Sciatic nerve (tissue), 2 donors: ENCODE measurements around the gene NRSN2. TPM values are rescaled to one million over a fixed set of nuclear protein-coding genes. Genes with fewer than 3 reads are reported as not detected.
"Not testable (repeated sequence)": the region's sequence is repeated elsewhere in the genome, so short reads cannot be mapped to it uniquely, and the experiment has no call there.

Experiments used
- ATAC-seq: fragments of 200-7000 bp; cut with Tn5 transposase; one replicate; pipeline ENCODE4 v1.9.1; 2020; ENCODE audit warnings: mild to moderate bottlenecking, moderate library complexity
- DNase-seq: peaks from one replicate; pipeline ENCODE4 v3.0.0-alpha.2; 2020; ENCODE audit warnings: low spot score
- intact Hi-C: fragments of 100-400 bp; cut with DNase I; formaldehyde crosslinking; loops from one replicate; pipeline ENCODE4 v1.14.2; 2022
- total RNA-seq: library from RNA; stranded (reverse); fragmentation: NEBNext Ultra II Directional; extraction: Animal tissue kit (Norgen Biotek cat#: 25700); gene quantifications from one replicate; pipeline ENCODE4 v1.2.1, GENCODE V29; 2021
- donor health status: DM: no; HTN: no; CAD: no.
- donor health status: DM: no; HTN: no; CAD: no.

Gene NRSN2
- total RNA-seq, 1 donor from 2014 or later: 39.6 TPM

DNA sequence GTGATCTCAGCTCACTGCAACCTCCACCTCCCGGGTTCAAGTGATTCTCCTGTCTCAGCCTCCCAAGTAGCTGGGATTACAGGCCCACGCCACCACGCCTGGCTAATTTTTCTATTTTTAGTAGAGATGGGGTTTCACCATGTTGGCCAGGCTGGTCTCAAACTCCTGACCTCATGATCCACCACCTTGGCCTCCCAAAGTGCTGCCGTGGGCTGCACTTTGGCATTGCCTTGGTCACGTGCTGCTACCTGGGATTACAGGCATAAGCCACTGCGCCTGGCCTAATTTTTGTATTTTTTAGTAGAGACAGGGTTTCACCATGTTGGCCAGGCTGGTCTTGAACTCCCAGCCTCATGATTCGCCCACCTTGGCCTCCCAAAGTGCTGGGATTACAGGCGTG lies 39.7 kb downstream of the NRSN2 start:
- intact Hi-C loops, ATAC-seq: not testable (repeated sequence)

DNA sequence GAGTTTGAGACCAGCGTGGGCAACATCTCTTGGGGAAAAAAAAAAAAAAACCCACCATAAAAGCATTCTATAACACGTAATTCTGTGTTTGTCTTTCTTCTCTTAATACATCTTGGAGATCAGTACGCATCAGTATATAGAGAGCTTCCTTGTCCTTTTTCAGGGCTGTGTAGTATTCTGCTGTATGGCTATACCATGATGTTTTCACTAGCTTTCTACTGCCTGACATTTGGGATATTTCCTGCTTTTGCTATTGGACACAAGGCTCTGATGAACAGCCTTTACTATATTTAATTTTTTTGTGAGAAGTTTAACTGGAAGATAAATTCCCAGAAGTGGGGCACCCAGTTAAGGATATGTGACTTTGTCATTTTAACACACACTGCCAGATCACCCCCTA lies 40.6 kb downstream of the NRSN2 start:
- ATAC-seq: no peak
- intact Hi-C loops: no loop called here
- no peak for DNase-seq

More for the DNA sequence above, 39.7 kb downstream of the NRSN2 start:
- DNase-seq: not testable (repeated sequence)

DNA sequence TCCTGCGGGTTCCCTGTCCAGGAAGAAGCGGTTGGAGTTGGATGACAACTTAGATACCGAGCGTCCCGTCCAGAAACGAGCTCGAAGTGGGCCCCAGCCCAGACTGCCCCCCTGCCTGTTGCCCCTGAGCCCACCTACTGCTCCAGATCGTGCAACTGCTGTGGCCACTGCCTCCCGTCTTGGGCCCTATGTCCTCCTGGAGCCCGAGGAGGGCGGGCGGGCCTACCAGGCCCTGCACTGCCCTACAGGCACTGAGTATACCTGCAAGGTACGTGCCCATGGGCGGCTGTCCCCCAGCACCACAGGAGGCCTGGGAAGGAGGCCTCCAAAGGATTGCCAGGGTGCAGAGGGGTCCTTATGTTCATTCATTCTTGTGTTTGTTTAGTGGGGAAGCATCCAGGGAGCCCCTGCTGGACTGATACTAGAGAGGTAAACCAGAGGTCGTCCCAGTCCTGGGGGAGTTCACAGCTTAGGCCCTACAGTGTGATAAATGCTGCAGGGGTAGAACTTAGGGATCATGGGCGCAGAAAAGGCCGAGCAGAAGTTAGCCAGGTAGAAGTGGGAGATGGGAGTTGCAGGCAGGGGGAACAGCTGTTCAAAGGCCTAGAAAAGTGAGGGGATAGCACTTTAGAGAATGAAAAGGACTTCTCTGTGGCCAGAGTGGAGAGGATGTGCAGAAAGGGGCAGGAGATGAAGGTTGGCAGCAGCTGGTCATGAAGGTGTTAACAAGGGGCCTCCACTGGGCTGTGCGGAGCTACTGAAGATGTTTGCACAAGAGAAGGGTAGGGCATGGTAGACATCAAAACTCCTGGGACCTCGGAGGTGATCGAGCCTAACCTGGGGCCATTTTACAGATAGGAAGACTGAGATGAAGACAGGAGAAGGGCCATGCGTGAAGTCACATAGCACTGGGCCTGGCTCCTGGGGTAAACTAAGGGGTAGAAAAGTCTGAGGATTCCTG lies 41.4 kb downstream of the NRSN2 start:
- no peak for DNase-seq
- no peak for ATAC-seq
- intact Hi-C loops: no loop called here

DNA sequence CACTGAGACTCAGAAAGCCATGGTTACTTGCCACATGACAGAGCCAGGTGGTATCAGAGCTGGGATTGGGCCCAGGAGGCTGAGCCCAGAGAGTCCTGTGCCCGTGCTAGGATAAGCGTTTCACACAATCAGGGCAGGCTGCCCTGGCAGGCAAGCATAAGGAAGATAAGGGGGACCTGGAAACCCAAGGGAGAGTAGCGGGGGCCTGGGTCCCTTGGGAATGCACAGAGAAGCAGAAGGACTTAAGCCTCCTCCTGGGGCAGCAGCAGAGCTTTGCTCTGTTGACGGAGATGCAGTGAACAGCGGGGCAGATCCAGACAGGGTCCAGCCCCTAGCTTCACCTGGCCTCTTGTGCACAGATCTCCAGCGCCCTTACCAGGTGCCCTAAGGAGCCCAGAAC lies 42.3 kb downstream of the NRSN2 start:
- ATAC-seq (no peak), DNase-seq (no peak)
- intact Hi-C loops: no loop called here

DNA sequence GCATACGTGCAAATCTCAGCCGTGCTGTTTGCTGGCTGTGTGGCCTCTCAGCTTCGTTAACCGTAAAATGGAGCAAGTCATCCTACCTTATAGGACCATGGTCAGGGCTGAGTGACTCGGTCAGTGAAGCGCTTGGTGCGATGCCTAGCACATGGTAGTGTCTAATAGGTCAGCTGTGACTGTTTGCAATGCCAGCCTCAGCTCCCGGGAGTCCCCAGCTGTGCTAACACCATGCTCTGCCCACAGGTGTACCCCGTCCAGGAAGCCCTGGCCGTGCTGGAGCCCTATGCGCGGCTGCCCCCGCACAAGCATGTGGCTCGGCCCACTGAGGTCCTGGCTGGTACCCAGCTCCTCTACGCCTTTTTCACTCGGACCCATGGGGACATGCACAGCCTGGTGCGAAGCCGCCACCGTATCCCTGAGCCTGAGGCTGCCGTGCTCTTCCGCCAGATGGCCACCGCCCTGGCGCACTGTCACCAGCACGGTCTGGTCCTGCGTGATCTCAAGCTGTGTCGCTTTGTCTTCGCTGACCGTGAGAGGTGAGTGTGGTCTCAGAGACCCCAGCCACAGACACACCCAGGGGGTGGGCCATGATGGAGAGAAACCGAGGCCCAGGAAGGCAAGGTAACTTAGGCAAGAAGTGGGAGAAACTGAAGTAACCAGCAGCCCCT lies 44.3 kb downstream of the NRSN2 start:
- DNase-seq: no peak
- ATAC-seq: no peak
- intact Hi-C loops: no loop called here

DNA sequence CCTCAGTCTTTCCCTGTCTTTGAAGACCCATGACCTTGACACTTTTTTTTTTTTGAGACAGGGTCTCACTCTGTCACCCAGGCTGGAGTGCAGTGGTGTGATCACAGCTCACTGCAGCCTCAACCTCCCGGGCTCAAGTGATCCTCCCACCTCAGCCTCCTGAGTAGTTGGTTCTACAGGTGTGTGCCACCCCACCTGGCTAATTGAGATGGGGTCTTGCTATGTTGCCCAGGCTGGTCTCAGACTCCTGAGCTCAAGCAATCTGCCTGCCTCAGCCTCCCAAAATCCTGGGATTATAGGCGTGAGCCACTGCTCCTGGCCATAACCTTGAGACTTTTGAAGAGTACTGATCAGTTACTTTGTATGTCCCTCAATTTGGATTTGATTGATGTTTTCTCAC lies 46.4 kb downstream of the NRSN2 start:
- DNase-seq, ATAC-seq, intact Hi-C loops: not testable (repeated sequence)

DNA sequence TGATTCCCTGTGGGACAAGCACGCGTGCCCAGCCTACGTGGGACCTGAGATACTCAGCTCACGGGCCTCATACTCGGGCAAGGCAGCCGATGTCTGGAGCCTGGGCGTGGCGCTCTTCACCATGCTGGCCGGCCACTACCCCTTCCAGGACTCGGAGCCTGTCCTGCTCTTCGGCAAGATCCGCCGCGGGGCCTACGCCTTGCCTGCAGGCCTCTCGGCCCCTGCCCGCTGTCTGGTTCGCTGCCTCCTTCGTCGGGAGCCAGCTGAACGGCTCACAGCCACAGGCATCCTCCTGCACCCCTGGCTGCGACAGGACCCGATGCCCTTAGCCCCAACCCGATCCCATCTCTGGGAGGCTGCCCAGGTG lies 49.3 kb downstream of the NRSN2 start:
- no peak for DNase-seq
- intact Hi-C loops: no loop called here
- ATAC-seq: no peak

DNA sequence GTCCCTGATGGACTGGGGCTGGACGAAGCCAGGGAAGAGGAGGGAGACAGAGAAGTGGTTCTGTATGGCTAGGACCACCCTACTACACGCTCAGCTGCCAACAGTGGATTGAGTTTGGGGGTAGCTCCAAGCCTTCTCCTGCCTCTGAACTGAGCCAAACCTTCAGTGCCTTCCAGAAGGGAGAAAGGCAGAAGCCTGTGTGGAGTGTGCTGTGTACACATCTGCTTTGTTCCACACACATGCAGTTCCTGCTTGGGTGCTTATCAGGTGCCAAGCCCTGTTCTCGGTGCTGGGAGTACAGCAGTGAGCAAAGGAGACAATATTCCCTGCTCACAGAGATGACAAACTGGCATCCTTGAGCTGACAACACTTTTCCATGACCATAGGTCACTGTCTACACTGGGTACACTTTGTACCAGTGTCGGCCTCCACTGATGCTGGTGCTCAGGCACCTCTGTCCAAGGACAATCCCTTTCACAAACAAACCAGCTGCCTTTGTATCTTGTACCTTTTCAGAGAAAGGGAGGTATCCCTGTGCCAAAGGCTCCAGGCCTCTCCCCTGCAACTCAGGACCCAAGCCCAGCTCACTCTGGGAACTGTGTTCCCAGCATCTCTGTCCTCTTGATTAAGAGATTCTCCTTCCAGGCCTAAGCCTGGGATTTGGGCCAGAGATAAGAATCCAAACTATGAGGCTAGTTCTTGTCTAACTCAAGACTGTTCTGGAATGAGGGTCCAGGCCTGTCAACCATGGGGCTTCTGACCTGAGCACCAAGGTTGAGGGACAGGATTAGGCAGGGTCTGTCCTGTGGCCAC lies 49.9 kb downstream of the NRSN2 start:
- intact Hi-C loops: no loop called here
- DNase-seq (no peak), ATAC-seq (no peak)

DNA sequence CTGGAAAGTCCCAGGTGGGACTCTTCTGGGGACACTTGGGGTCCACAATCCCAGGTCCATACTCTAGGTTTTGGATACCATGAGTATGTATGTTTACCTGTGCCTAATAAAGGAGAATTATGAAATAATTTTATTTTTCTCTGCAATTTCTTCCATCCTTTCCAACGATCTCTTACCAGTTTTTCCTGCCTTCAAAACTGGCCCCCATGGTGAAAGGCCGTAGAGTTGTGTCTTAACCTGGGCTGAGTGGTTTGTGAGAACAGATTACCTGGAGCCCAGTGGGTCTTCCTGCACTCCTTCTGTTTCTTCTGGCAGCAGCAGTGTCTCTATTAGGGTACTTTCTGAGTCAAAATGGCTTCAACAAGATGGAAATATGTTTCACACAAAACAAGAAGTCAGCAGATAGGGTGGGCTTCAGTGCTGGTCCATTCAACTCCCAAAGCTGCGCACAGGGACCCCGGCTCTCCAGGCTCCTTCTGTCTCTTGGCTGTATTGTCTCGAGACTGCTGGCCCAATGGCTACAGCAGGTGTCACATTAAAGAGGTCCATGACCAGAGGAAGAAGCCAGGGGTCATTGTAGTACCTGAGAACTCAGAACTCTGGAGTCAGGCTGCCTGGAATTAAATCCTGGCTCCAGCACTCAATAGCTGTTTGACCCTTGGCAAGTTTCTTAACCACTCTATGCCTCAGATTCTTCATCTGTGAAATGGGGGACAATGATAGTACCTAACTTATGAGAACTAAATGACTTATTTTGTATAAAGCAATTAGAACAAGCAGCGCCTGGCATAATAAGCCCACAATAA lies 50.7 kb downstream of the NRSN2 start:
- intact Hi-C loops: no loop called here
- ATAC-seq: no peak
- DNase-seq: no peak

DNA sequence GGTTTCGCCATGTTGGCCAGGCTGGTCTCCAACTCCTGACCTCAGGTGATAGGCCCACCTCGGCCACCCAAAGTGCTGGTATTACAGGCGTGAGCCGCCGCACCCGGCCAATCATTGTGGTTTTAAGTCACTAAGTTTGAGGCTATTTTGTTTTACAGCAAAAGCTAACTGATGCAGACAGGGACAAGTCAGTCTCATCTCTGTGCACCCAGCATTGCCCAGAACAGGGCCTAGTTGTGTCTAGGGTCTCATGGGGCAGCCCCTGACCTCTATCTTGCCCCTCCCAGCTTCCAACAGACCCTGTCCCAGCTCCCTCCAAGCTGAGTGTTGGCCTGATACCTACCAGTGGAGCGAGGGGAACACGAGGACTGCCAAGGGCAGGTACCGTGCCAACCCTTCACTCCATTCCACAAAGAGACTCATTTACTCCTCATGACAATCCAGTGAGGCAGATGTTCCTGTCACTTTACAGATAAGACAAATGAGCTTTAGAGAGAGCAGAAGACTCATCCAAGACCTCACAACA lies 52.3 kb downstream of the NRSN2 start:
- DNase-seq: no peak
- intact Hi-C loops: no loop called here
- no peak for ATAC-seq

DNA sequence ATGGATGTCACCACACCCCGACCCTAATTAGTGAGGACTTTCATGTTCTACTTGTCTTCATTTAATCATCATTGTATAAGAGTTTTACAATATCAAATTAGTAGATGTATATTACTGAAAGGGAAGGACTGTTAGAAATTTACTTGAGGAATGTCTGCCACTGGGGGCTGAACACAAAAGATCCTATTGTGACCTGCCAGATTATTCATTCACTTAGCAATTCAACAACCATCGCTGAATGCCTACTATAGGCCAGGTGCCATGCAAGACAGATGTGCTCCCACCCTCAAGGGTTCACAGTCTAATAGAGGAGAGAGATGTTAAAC lies 53.2 kb downstream of the NRSN2 start:
- DNase-seq (no peak), ATAC-seq (no peak)
- intact Hi-C loops: no loop called here

DNA sequence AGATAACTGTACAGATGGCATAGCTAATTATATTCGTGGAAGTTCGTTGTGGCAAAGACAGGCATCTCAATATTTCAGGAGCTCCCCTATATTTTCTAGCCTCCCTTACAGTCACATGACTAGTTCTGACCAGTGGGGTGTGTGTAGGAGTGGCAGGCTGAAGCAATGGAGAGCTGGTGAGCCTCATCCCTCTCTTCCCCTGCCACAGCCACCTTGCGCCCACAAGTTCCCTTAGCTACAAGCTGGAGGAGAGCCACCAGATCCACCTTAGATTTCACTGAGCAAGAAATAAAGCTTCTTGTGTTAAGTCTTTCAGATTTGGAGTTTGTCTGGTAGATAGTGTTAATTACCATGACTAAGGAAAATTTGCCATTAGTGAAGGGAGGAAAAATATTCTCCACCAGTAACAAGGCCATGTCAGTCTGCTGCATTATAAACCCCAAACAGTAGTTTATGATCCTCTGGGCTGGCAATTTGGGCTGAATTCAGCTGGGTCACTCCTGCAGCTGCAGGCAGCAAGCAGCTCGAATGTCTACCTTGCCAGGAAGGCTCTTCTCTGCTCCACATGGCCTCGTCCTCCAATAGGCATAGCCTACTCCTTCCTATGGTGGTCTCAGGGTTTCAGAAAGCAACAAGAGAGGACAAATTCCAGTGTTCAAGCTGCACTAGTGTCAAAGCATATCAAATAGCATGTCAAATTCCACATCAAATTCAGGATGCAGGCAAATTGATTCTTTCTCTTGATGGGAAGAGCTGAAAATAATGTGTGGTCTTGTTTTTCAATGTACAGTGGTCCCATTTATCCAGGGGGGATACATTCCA lies 53.8 kb downstream of the NRSN2 start:
- ATAC-seq: no peak
- intact Hi-C loops: no loop called here

DNA sequence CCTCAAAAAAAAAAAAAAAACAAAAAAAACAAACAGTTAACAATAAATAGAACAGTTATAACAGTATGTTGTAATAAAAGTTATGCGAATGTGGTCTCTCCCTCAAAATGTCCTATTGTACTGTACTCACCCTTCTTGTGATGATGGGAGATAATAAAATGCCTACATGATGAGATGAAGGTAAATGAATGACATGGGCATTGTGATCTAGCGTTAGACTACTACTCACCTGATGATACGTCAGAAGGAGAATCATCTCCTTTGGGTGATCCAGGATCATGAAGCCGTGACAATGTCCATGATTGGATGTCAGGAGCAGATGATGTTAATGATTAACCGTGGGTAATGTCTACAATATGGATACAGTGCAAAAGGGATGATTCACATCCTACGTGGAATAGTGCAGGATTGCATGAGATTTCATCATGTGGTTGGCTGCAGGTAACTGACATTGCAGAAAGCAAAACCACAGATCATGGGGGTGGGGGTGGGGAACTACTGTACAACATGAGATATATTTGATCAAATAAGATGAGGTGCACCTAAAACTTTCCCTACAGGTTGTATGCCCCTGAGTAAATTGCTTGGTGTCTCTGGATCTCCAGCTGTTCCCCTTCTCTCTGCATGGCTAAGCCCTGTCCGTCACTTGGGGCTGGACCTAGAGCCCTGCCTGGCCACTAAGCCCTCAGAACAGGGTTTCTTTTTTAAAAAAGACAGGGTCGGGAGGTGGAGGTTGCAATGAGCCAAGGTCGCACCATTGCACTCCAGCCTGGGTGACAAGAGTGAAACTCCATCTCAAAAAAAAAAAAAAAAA lies 55.0 kb downstream of the NRSN2 start:
- DNase-seq (no peak), ATAC-seq (no peak)
- intact Hi-C loops: no loop called here

More for the DNA sequence above, 53.8 kb downstream of the NRSN2 start:
- no peak for DNase-seq

DNA sequence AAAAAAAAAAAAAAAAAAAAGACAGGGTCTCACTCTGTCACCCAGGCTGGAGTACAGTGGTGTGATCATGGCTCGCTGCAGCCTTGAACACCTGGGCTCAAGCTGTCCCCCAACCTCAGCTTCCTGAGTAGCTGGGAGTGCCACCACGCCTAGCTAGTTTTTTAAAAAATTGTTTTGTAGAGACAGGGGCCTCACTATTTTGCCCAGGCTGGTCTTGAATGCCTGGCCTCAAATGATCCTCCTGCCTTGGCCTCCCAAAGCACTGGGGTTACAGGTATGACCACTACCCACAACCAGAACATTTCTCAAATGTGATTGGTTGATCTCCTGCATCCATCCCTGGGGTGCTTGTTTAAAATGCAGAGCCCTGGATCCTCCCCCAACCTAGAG lies 55.6 kb downstream of the NRSN2 start:
- intact Hi-C loops: no loop called here
- DNase-seq: no peak
- no peak for ATAC-seq

DNA sequence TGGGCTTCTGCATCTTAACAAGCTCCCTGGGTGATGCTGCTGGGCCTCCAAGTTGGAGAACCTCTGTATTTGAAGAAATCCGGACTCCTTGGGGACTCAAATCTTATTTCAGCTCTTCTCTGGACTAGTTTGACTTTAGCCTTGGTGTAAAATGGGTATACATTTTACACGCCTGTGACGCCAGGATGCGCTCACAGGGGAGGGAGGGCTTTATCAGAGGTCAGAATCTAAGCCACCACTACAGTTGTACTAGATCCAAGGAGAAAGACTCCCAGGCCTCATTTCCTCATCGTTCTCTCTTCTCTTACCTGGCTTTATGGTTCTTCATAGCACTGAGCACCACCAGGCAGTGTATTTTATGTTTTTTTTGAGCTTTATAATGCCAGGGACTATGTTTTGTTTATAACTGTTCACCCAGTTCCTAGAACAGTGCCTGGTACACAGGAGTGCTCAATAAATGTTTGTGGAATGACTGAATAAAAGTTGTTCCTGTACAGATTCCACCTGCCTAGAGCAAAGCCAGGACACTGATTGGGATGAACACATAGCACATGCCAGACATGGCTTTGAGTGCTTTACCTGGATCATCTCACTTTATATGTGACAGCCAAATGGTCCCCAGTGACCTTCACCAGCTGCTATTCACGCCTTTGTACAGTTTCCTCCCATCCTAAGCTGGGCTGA lies 56.1 kb downstream of the NRSN2 start:
- DNase-seq (no peak), ATAC-seq (no peak)
- intact Hi-C loops: no loop called here

DNA sequence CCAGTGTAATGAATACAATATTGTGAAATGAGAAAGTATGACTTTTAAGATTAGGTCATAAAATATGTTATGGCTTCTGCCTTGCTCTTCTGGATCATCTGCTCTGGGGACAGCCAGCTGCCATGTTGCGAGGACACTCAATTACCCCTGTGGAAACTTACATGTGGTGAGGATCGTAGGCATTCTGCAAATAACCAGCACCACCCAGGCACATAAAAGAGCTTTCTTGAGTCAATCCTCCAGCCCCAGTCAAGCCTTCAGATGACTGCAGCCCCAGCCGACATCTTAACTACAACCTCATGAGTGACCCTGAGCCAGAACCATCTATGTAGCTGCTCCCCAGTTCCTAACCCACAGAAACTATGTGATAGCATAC lies 56.7 kb downstream of the NRSN2 start:
- no peak for ATAC-seq
- DNase-seq: no peak
- intact Hi-C loops: no loop called here

DNA sequence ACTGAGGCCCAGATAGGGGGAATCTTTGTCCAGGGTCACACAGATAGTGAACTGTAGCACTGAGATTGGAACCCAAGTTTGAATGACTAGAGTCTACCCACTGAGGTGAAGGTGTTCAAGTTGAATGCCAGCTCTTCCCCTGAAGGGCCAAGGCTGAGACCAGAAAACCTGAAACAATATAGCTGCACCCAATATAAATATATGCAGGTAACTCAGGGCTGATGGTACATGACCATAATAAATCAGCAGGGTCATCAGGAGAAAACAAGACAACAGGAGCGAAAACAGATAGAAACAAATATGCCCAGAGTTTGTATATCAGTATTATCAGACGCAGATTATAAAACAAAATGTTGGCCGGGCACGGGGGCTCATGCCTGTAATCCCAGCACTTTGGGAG lies 57.2 kb downstream of the NRSN2 start:
- ATAC-seq (no peak), DNase-seq (no peak)
- intact Hi-C loops: no loop called here
